ENCODE results near the gene SBF1.

SBF1 gene

DNA sequence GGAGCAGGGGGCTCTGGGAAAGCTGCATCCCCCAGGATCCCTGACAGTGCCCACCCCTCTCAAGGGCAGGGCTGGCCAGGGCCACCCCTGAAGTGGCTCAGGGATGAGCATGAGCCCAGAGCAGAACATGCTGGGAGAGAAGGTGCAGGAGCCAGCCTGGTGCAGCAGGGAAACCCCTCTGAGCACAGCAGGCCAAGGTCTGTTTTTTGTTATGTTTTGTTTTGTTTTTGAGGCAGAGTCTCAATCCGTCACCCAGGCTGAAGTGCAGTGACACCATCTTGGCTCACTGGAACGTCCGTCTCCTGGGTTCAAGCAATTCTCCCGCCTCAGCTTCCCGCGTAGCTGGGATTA is 792 bp upstream of the SBF1 start:
- Histone ChIP-seq H3K9ac (ENCODE audit: insufficient read length, low read depth) (peak overlapping the region; percentile 81), H3K36me3 (ENCODE audit: insufficient read depth, insufficient read length, low read length) (peaks cover 13% of the 10 kb centered on the region), H3K9me3 (ENCODE audit: insufficient read depth, low read length) (no peaks in the 10 kb centered on the region), H3K27me3 (ENCODE audit: insufficient read depth, insufficient read length) (peaks cover 15% of the 10 kb centered on the region), H3K4me1 (ENCODE audit: insufficient read depth, insufficient read length) (peaks cover 19% of the 10 kb centered on the region), H3K4me3 (ENCODE audit: insufficient read length, low read depth) (peak overlapping the region; percentile 27)
- TF ChIP-seq SUZ12 (IDR thresholded peaks at IDR 0.05; ENCODE audit: extremely low read depth, insufficient read depth, insufficient read length), result no peak
- TF ChIP-seq ZNF274 (IDR thresholded peaks at IDR 0.05; ENCODE audit: low read depth, low read length), result no peak
- TF ChIP-seq YY1 (IDR thresholded peaks at IDR 0.05; ENCODE audit: insufficient read depth, insufficient read length), result no peak
- DNase-seq (ENCODE audit: low read depth, low spot score), result no peak

DNA sequence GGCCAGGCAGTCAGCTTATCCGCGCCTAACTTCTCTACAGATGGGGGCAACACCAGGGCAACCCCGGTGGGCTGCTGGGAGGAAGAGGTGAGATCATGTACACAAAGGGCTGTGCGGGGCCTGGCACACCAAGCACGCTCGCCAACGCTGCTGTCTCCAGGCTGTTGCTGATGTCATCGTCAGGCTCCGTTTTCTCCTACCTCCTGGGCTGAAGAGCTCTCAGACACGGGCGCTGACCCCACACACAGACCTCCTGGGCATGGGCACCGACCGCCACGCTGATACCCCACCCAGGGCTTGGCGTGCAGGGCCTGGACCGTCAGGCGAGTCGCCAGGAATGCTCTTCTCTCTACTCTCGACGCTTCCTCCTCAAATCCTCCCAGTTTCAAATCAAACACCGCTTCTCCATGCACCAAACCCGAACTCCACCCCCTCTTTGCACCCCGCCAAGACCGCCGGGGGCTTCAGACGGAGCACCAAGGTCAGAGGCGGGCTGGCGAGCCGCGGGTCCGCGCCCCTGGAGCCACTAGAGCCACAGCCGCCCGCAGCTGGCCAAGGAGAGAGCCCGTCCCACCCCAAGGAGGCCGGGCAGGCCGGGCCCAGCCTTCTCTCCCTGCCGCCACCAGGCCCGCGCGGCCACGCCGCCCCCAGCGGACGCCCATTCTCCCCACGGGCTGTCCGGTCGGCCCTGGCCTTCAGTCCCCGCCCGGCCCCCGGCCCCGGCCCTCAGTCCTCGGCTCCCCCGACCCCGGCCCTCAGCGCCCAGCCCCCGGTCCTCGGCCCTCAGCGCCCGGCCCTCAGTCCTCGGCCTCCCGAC is 772 bp downstream of the SBF1 start:
- Histone ChIP-seq H3K9ac (ENCODE audit: insufficient read length, low read depth) (peak overlapping the region; percentile 79), H3K9me3 (ENCODE audit: insufficient read depth, low read length) (no peaks in the 10 kb centered on the region), H3K4me3 (ENCODE audit: insufficient read length, low read depth) (peak overlapping the region; percentile 59), H3K27me3 (ENCODE audit: insufficient read depth, insufficient read length) (peaks cover 5% of the 10 kb centered on the region), H3K4me1 (ENCODE audit: insufficient read depth, insufficient read length) (peaks cover 20% of the 10 kb centered on the region), H3K36me3 (ENCODE audit: insufficient read depth, insufficient read length, low read length) (peaks cover 13% of the 10 kb centered on the region)
- no peak for TF ChIP-seq SUZ12 (IDR thresholded peaks at IDR 0.05; ENCODE audit: extremely low read depth, insufficient read depth, insufficient read length)
- TF ChIP-seq ZNF274 (IDR thresholded peaks at IDR 0.05; ENCODE audit: low read depth, low read length), result no peak
- TF ChIP-seq YY1 (IDR thresholded peaks at IDR 0.05; ENCODE audit: insufficient read depth, insufficient read length), result no peak
- DNase-seq (ENCODE audit: low read depth, low spot score), result no peak

DNA sequence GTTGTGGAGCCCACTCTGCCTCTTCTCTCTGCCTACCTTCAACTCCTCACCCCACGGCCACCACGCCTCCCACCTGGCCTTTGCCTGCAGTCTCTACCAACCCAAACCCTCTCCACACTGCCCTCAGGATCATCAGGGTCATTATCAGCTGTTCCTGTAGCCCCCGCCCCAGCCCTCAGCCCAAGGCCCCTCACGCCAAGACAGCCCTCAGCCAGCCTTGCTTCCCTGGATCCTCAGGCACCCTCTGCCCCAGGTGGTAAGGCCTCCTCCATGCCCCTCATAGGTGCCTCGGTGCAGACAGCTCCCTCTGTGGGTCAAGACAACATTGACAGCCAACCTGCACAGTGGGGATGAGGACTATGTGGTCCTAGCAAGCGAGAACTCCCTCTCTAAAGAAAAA is 1.7 kb downstream of the SBF1 start:
- H3K27me3 ChIP-seq (ENCODE audit: insufficient read depth, insufficient read length), result peaks cover 5% of the 10 kb centered on the region
- DNase-seq (ENCODE audit: low read depth, low spot score), result no peak
- H3K36me3 ChIP-seq (ENCODE audit: insufficient read depth, insufficient read length, low read length), result peaks cover 19% of the 10 kb centered on the region
- no peak for TF ChIP-seq YY1 (IDR thresholded peaks at IDR 0.05; ENCODE audit: insufficient read depth, insufficient read length)
- no peak for TF ChIP-seq SUZ12 (IDR thresholded peaks at IDR 0.05; ENCODE audit: extremely low read depth, insufficient read depth, insufficient read length)
- TF ChIP-seq ZNF274 (IDR thresholded peaks at IDR 0.05; ENCODE audit: low read depth, low read length), result no peak
- no peak overlapping the region for H3K4me3 ChIP-seq (ENCODE audit: insufficient read length, low read depth)
- H3K9ac ChIP-seq (ENCODE audit: insufficient read length, low read depth), result no peak overlapping the region
- peaks cover 18% of the 10 kb centered on the region for H3K4me1 ChIP-seq (ENCODE audit: insufficient read depth, insufficient read length)
- no peaks in the 10 kb centered on the region for H3K9me3 ChIP-seq (ENCODE audit: insufficient read depth, low read length)

DNA sequence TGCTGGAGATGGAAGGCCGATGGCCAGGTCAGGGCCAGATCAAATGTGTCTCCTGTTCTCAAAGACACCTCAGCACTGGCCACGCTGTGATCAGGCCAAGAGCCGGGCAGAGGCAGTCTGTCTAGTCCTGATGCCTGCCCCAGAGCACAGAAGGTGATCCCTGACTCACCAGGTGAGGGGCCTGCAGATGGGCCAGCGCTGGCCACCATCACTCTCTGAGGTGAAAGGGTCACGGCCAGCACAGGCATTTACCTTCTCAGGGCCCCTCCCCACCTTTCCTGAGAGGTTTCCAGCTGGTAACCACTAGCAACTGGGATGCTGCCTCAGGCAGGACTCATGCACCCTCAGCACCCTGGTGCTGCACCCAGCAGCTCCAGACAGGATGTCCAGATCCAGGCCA is 2.9 kb downstream of the SBF1 start:
- peaks cover 15% of the 10 kb centered on the region for H3K4me1 ChIP-seq (ENCODE audit: insufficient read depth, insufficient read length)
- no peak for DNase-seq (ENCODE audit: low read depth, low spot score)
- no peak overlapping the region for H3K9ac ChIP-seq (ENCODE audit: insufficient read length, low read depth)
- no peaks in the 10 kb centered on the region for H3K9me3 ChIP-seq (ENCODE audit: insufficient read depth, low read length)
- H3K36me3 ChIP-seq (ENCODE audit: insufficient read depth, insufficient read length, low read length), result peaks cover 29% of the 10 kb centered on the region
- TF ChIP-seq ZNF274 (IDR thresholded peaks at IDR 0.05; ENCODE audit: low read depth, low read length) (no peak), YY1 (IDR thresholded peaks at IDR 0.05; ENCODE audit: insufficient read depth, insufficient read length) (no peak), SUZ12 (IDR thresholded peaks at IDR 0.05; ENCODE audit: extremely low read depth, insufficient read depth, insufficient read length) (no peak)
- no peak overlapping the region for H3K4me3 ChIP-seq (ENCODE audit: insufficient read length, low read depth)
- peaks cover 5% of the 10 kb centered on the region for H3K27me3 ChIP-seq (ENCODE audit: insufficient read depth, insufficient read length)

DNA sequence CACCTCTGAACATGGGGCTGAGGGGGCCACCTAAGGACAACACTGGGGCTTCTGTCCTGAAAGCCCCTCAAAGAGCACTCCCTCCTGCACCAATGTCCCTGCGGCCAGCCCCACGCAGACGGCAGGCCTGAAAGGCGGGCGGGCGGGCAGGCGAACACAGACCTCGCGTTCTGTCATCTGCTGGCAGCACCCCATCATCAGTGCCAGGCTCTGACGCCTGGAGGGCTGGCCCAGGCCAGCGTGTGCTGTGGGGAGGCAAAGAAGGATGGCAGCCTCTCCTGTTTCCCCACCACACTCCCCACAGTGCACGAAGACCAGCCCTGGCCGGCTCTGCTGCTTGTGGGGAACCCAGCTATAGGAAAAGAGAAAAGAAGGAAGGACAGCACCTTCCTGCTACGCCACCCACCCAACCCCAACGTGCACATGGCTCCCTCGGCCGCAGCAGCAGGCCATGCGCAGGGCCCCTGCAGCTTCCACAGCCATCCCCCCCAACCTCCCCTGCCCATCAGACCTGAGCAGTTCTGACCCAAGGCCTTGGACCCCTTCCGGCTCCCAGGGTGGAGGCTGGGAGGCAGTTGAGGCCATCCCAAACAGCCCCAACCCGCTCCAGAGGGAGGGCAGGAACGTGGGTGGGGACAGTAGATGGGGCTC is 3.5 kb downstream of the SBF1 start:
- H3K4me3 ChIP-seq (ENCODE audit: insufficient read length, low read depth), result no peak overlapping the region
- DNase-seq (ENCODE audit: low read depth, low spot score), result no peak
- H3K9me3 ChIP-seq (ENCODE audit: insufficient read depth, low read length), result no peaks in the 10 kb centered on the region
- peaks cover 36% of the 10 kb centered on the region for H3K36me3 ChIP-seq (ENCODE audit: insufficient read depth, insufficient read length, low read length)
- peaks cover 13% of the 10 kb centered on the region for H3K4me1 ChIP-seq (ENCODE audit: insufficient read depth, insufficient read length)
- H3K27me3 ChIP-seq (ENCODE audit: insufficient read depth, insufficient read length), result peaks cover 5% of the 10 kb centered on the region
- H3K9ac ChIP-seq (ENCODE audit: insufficient read length, low read depth), result peak overlapping the region; percentile 32
- no peak for TF ChIP-seq YY1 (IDR thresholded peaks at IDR 0.05; ENCODE audit: insufficient read depth, insufficient read length)
- TF ChIP-seq SUZ12 (IDR thresholded peaks at IDR 0.05; ENCODE audit: extremely low read depth, insufficient read depth, insufficient read length), result no peak
- TF ChIP-seq ZNF274 (IDR thresholded peaks at IDR 0.05; ENCODE audit: low read depth, low read length), result no peak

- peaks cover 10% of the 10 kb centered on the region for H3K4me1 ChIP-seq (ENCODE audit: insufficient read depth, insufficient read length)
- peaks cover 2% of the 10 kb centered on the region for H3K27me3 ChIP-seq (ENCODE audit: insufficient read depth, insufficient read length)
- no peak for DNase-seq (ENCODE audit: low read depth, low spot score)
- H3K4me3 ChIP-seq (ENCODE audit: insufficient read length, low read depth), result no peak overlapping the region
- H3K9ac ChIP-seq (ENCODE audit: insufficient read length, low read depth), result no peak overlapping the region
- no peaks in the 10 kb centered on the region for H3K9me3 ChIP-seq (ENCODE audit: insufficient read depth, low read length)
- no peak for TF ChIP-seq ZNF274 (IDR thresholded peaks at IDR 0.05; ENCODE audit: low read depth, low read length)
- TF ChIP-seq YY1 (IDR thresholded peaks at IDR 0.05; ENCODE audit: insufficient read depth, insufficient read length), result no peak
- TF ChIP-seq SUZ12 (IDR thresholded peaks at IDR 0.05; ENCODE audit: extremely low read depth, insufficient read depth, insufficient read length), result no peak
- H3K36me3 ChIP-seq (ENCODE audit: insufficient read depth, insufficient read length, low read length), result peaks cover 44% of the 10 kb centered on the region
Measured at GRCh38 chr22:50470491-50470890, 4.3 kb downstream of the SBF1 start.
